Measurements from ENCODE around the gene EIF3M. TPM values are rescaled to one million over a fixed set of nuclear protein-coding genes. Genes with fewer than 3 reads are reported as not detected.

EIF3M gene
- total and polyA plus RNA-seq, 2 experiments from 2014 or later: 261 to 508 TPM

- DNase-seq (ENCODE audit: low spot score): no peak
- 84% methylated on average over 4 of the region's 4 CpGs for WGBS (ENCODE audit: low lambda C conversion rate, missing lambda C conversion rate)
- no peak overlapping the region for H2AFZ ChIP-seq
- no peaks in the 10 kb centered on the region for H3K9me2 ChIP-seq (replicated peaks; ENCODE audit: insufficient read depth)
- H3K4me2 ChIP-seq: no peak overlapping the region
- no peaks in the 10 kb centered on the region for H3K27me3 ChIP-seq
- H3K27ac ChIP-seq: no peak overlapping the region
- no peaks in the 10 kb centered on the region for H3K79me2 ChIP-seq
- no peaks in the 10 kb centered on the region for H3K4me1 ChIP-seq (ENCODE audit: insufficient read depth)
- H3K36me3 ChIP-seq (replicated peaks; ENCODE audit: insufficient read depth, low read depth): no peaks in the 10 kb centered on the region
- no peaks in the 10 kb centered on the region for H4K20me1 ChIP-seq (ENCODE audit: insufficient read depth, poor library complexity, severe bottlenecking)
- TF ChIP-seq EZH2 (IDR thresholded peaks at IDR 0.05; ENCODE audit: borderline replicate concordance) (no peak), EZH2phosphoT487 (IDR thresholded peaks at IDR 0.05; ENCODE audit: low read depth, severe bottlenecking, unreplicated experiment) (no peak)
- TF ChIP-seq, protein P1, sequence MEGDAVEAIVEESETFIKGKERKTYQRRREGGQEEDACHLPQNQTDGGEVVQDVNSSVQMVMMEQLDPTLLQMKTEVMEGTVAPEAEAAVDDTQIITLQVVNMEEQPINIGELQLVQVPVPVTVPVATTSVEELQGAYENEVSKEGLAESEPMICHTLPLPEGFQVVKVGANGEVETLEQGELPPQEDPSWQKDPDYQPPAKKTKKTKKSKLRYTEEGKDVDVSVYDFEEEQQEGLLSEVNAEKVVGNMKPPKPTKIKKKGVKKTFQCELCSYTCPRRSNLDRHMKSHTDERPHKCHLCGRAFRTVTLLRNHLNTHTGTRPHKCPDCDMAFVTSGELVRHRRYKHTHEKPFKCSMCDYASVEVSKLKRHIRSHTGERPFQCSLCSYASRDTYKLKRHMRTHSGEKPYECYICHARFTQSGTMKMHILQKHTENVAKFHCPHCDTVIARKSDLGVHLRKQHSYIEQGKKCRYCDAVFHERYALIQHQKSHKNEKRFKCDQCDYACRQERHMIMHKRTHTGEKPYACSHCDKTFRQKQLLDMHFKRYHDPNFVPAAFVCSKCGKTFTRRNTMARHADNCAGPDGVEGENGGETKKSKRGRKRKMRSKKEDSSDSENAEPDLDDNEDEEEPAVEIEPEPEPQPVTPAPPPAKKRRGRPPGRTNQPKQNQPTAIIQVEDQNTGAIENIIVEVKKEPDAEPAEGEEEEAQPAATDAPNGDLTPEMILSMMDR (IDR thresholded peaks at IDR 0.05; ENCODE audit: poor library complexity): no peak
- no peaks in the 10 kb centered on the region for H3K9me3 ChIP-seq (ENCODE audit: low read depth)
- H3K4me3 ChIP-seq: no peak overlapping the region
These were observed 33.4 kb upstream of the EIF3M start for GRCh38 chr11:32550207-32550606.

- H3K27ac ChIP-seq: no peak overlapping the region
- H3K9me3 ChIP-seq (ENCODE audit: low read depth): no peaks in the 10 kb centered on the region
- no peaks in the 10 kb centered on the region for H3K36me3 ChIP-seq (replicated peaks; ENCODE audit: insufficient read depth, low read depth)
- H4K20me1 ChIP-seq (ENCODE audit: insufficient read depth, poor library complexity, severe bottlenecking): no peaks in the 10 kb centered on the region
- H3K9me2 ChIP-seq (replicated peaks; ENCODE audit: insufficient read depth): no peaks in the 10 kb centered on the region
- H3K4me1 ChIP-seq (ENCODE audit: insufficient read depth): no peaks in the 10 kb centered on the region
- H3K4me3 ChIP-seq: no peak overlapping the region
- H3K27me3 ChIP-seq: no peaks in the 10 kb centered on the region
- no peak overlapping the region for H2AFZ ChIP-seq
- no peaks in the 10 kb centered on the region for H3K79me2 ChIP-seq
- DNase-seq (ENCODE audit: low spot score): no peak
- H3K4me2 ChIP-seq: no peak overlapping the region
- WGBS (ENCODE audit: low lambda C conversion rate, missing lambda C conversion rate): 55% methylated on average over 4 of the region's 4 CpGs
- TF ChIP-seq, protein P1 (IDR thresholded peaks at IDR 0.05; ENCODE audit: poor library complexity): no peak
- TF ChIP-seq EZH2phosphoT487 (IDR thresholded peaks at IDR 0.05; ENCODE audit: low read depth, severe bottlenecking, unreplicated experiment) (no peak), EZH2 (IDR thresholded peaks at IDR 0.05; ENCODE audit: borderline replicate concordance) (no peak)
These were observed 28.5 kb upstream of the EIF3M start for GRCh38 chr11:32555091-32555490.

DNA sequence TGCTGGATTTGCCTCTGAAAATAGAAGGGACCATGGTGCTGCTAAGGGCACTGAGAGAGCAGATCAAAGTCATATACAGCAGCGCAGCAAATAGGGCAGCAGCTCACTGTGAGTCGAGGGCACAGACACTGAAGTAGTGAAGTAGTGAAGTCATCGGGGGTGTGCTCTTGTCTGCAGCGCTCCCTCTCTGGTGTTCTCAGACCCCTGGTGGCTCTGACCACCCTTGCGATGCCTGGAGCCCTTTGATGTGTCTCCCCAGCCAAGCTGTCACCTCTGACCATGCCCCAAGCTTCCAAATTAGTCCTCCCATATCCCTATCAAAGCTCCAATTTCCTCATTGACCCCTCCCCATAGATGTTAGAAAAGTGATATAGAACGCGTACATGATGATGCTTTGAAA, 27.7 kb upstream of the EIF3M start:
- no peak overlapping the region for H3K4me2 ChIP-seq
- no peak for DNase-seq (ENCODE audit: low spot score)
- no peak overlapping the region for H2AFZ ChIP-seq
- H3K4me3 ChIP-seq: no peak overlapping the region
- H3K4me1 ChIP-seq (ENCODE audit: insufficient read depth): no peaks in the 10 kb centered on the region
- H4K20me1 ChIP-seq (ENCODE audit: insufficient read depth, poor library complexity, severe bottlenecking): no peaks in the 10 kb centered on the region
- WGBS (ENCODE audit: low lambda C conversion rate, missing lambda C conversion rate): 92% methylated on average over 7 of the region's 7 CpGs
- H3K27ac ChIP-seq: no peak overlapping the region
- H3K36me3 ChIP-seq (replicated peaks; ENCODE audit: insufficient read depth, low read depth): no peaks in the 10 kb centered on the region
- no peaks in the 10 kb centered on the region for H3K9me3 ChIP-seq (ENCODE audit: low read depth)
- no peak for TF ChIP-seq EZH2 (IDR thresholded peaks at IDR 0.05; ENCODE audit: borderline replicate concordance)
- TF ChIP-seq EZH2phosphoT487 (IDR thresholded peaks at IDR 0.05; ENCODE audit: low read depth, severe bottlenecking, unreplicated experiment): no peak
- TF ChIP-seq, protein P1 (IDR thresholded peaks at IDR 0.05; ENCODE audit: poor library complexity): no peak
- no peaks in the 10 kb centered on the region for H3K9me2 ChIP-seq (replicated peaks; ENCODE audit: insufficient read depth)
- no peaks in the 10 kb centered on the region for H3K27me3 ChIP-seq
- no peaks in the 10 kb centered on the region for H3K79me2 ChIP-seq

DNA sequence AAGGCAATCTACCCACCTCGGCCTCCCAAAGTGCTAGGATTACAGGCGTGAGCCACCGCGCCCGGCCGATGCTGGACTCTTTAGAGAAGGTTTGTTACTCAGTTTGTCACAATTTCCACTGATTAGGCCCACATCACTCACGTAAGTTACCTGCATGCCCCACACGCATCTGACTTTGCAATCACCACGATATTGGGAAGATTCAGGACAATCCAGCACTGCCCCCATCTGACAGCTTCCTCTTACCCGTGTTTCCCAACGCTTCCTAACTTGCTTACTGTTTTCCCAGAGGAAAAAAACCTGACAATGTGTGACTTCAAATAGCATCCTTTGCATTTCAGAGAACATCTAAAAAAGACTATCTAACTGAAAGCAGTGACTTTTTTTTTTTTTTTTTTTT, 21.8 kb upstream of the EIF3M start:
- no peak overlapping the region for H3K27ac ChIP-seq
- no peaks in the 10 kb centered on the region for H3K27me3 ChIP-seq
- H3K9me3 ChIP-seq (ENCODE audit: low read depth): no peaks in the 10 kb centered on the region
- H3K4me2 ChIP-seq: no peak overlapping the region
- no peaks in the 10 kb centered on the region for H3K9me2 ChIP-seq (replicated peaks; ENCODE audit: insufficient read depth)
- DNase-seq (ENCODE audit: low spot score): no peak
- H4K20me1 ChIP-seq (ENCODE audit: insufficient read depth, poor library complexity, severe bottlenecking): no peaks in the 10 kb centered on the region
- no peaks in the 10 kb centered on the region for H3K4me1 ChIP-seq (ENCODE audit: insufficient read depth)
- H2AFZ ChIP-seq: no peak overlapping the region
- WGBS (ENCODE audit: low lambda C conversion rate, missing lambda C conversion rate): 93% methylated on average over 11 of the region's 11 CpGs
- H3K79me2 ChIP-seq: no peaks in the 10 kb centered on the region
- H3K4me3 ChIP-seq: no peak overlapping the region
- no peaks in the 10 kb centered on the region for H3K36me3 ChIP-seq (replicated peaks; ENCODE audit: insufficient read depth, low read depth)
- TF ChIP-seq EZH2phosphoT487 (IDR thresholded peaks at IDR 0.05; ENCODE audit: low read depth, severe bottlenecking, unreplicated experiment): no peak
- TF ChIP-seq EZH2 (IDR thresholded peaks at IDR 0.05; ENCODE audit: borderline replicate concordance): no peak
- TF ChIP-seq, protein P1 (IDR thresholded peaks at IDR 0.05; ENCODE audit: poor library complexity): no peak

Measured in hepatocyte (in vitro differentiated cells).